ENCODE measurements around the gene RANGRF.

The RANGRF gene

GRCh38 chr17:8277317-8277716 lies 11.2 kb upstream of the RANGRF start:
- no peak overlapping the region for H3K9ac ChIP-seq (ENCODE audit: low read depth, low read length)

GRCh38 chr17:8282345-8282744 lies 6.1 kb upstream of the RANGRF start:
- H3K36me3 ChIP-seq (ENCODE audit: insufficient read depth, low read depth, low read length), result no peaks in the 10 kb centered on the region
- H3K4me3 ChIP-seq (ENCODE audit: low read length), result no peak overlapping the region

More at GRCh38 chr17:8277317-8277716, 11.2 kb upstream of the RANGRF start:
- no peaks in the 10 kb centered on the region for H3K36me3 ChIP-seq (ENCODE audit: insufficient read depth, low read depth, low read length)
- H3K9me3 ChIP-seq (ENCODE audit: insufficient read depth, low read depth, low read length), result no peaks in the 10 kb centered on the region
- H3K4me1 ChIP-seq (ENCODE audit: insufficient read depth, low read length), result no peaks in the 10 kb centered on the region
- no peak overlapping the region for H3K4me3 ChIP-seq (ENCODE audit: low read length)
- H3K27me3 ChIP-seq (ENCODE audit: insufficient read depth, low read length), result no peaks in the 10 kb centered on the region
- no peak overlapping the region for H3K27ac ChIP-seq (ENCODE audit: low read length)

GRCh38 chr17:8283356-8283755 lies 5.1 kb upstream of the RANGRF start:
- Histone ChIP-seq H3K4me3 (ENCODE audit: low read length) (no peak overlapping the region), H3K4me1 (ENCODE audit: insufficient read depth, low read length) (no peaks in the 10 kb centered on the region), H3K36me3 (ENCODE audit: insufficient read depth, low read depth, low read length) (no peaks in the 10 kb centered on the region), H3K9ac (ENCODE audit: low read depth, low read length) (no peak overlapping the region), H3K9me3 (ENCODE audit: insufficient read depth, low read depth, low read length) (no peaks in the 10 kb centered on the region), H3K27ac (ENCODE audit: low read length) (no peak overlapping the region), H3K27me3 (ENCODE audit: insufficient read depth, low read length) (no peaks in the 10 kb centered on the region)

More at GRCh38 chr17:8282345-8282744, 6.1 kb upstream of the RANGRF start:
- H3K9me3 ChIP-seq (ENCODE audit: insufficient read depth, low read depth, low read length), result no peaks in the 10 kb centered on the region
- H3K9ac ChIP-seq (ENCODE audit: low read depth, low read length), result no peak overlapping the region
- H3K4me1 ChIP-seq (ENCODE audit: insufficient read depth, low read length), result no peaks in the 10 kb centered on the region
- no peak overlapping the region for H3K27ac ChIP-seq (ENCODE audit: low read length)
- no peaks in the 10 kb centered on the region for H3K27me3 ChIP-seq (ENCODE audit: insufficient read depth, low read length)

- no peaks in the 10 kb centered on the region for H3K36me3 ChIP-seq (ENCODE audit: insufficient read depth, low read depth, low read length)
- H3K9ac ChIP-seq (ENCODE audit: low read depth, low read length), result no peak overlapping the region
- no peaks in the 10 kb centered on the region for H3K4me1 ChIP-seq (ENCODE audit: insufficient read depth, low read length)
- no peak overlapping the region for H3K27ac ChIP-seq (ENCODE audit: low read length)
- no peaks in the 10 kb centered on the region for H3K27me3 ChIP-seq (ENCODE audit: insufficient read depth, low read length)
- no peak overlapping the region for H3K4me3 ChIP-seq (ENCODE audit: low read length)
- no peaks in the 10 kb centered on the region for H3K9me3 ChIP-seq (ENCODE audit: insufficient read depth, low read depth, low read length)
Measured at GRCh38 chr17:8284126-8284525, 4.3 kb upstream of the RANGRF start.

GRCh38 chr17:8285270-8286181 lies 2.9 kb upstream of the RANGRF start:
- no peak overlapping the region for H3K4me3 ChIP-seq (ENCODE audit: low read length)
- H3K36me3 ChIP-seq (ENCODE audit: insufficient read depth, low read depth, low read length), result no peaks in the 10 kb centered on the region
- no peaks in the 10 kb centered on the region for H3K9me3 ChIP-seq (ENCODE audit: insufficient read depth, low read depth, low read length)
- H3K27ac ChIP-seq (ENCODE audit: low read length), result no peak overlapping the region
- H3K27me3 ChIP-seq (ENCODE audit: insufficient read depth, low read length), result no peaks in the 10 kb centered on the region
- H3K9ac ChIP-seq (ENCODE audit: low read depth, low read length), result no peak overlapping the region
- H3K4me1 ChIP-seq (ENCODE audit: insufficient read depth, low read length), result no peaks in the 10 kb centered on the region

- Histone ChIP-seq H3K4me1 (ENCODE audit: insufficient read depth, low read length) (no peaks in the 10 kb centered on the region), H3K27me3 (ENCODE audit: insufficient read depth, low read length) (no peaks in the 10 kb centered on the region), H3K4me3 (ENCODE audit: low read length) (peak overlapping the region; percentile 93), H3K9me3 (ENCODE audit: insufficient read depth, low read depth, low read length) (no peaks in the 10 kb centered on the region), H3K36me3 (ENCODE audit: insufficient read depth, low read depth, low read length) (no peaks in the 10 kb centered on the region), H3K9ac (ENCODE audit: low read depth, low read length) (peak overlapping the region; percentile 91; the same call in 1 of the 2 replicates), H3K27ac (ENCODE audit: low read length) (no peak overlapping the region)
Measured at GRCh38 chr17:8287651-8288335, 677 bp upstream of the RANGRF start.

- H3K27ac ChIP-seq (ENCODE audit: low read length), result no peak overlapping the region
- no peaks in the 10 kb centered on the region for H3K9me3 ChIP-seq (ENCODE audit: insufficient read depth, low read depth, low read length)
- H3K27me3 ChIP-seq (ENCODE audit: insufficient read depth, low read length), result no peaks in the 10 kb centered on the region
- peak overlapping the region; percentile 93 for H3K4me3 ChIP-seq (ENCODE audit: low read length)
- H3K36me3 ChIP-seq (ENCODE audit: insufficient read depth, low read depth, low read length), result no peaks in the 10 kb centered on the region
- peak overlapping the region; percentile 91; the same call in 1 of the 2 replicates for H3K9ac ChIP-seq (ENCODE audit: low read depth, low read length)
- no peaks in the 10 kb centered on the region for H3K4me1 ChIP-seq (ENCODE audit: insufficient read depth, low read length)
Measured at GRCh38 chr17:8289103-8289397, 580 bp downstream of the RANGRF start.

- Histone ChIP-seq H3K4me3 (ENCODE audit: low read length) (no peak overlapping the region), H3K27ac (ENCODE audit: low read length) (no peak overlapping the region), H3K27me3 (ENCODE audit: insufficient read depth, low read length) (no peaks in the 10 kb centered on the region), H3K9ac (ENCODE audit: low read depth, low read length) (no peak overlapping the region), H3K4me1 (ENCODE audit: insufficient read depth, low read length) (peaks cover 3% of the 10 kb centered on the region), H3K36me3 (ENCODE audit: insufficient read depth, low read depth, low read length) (no peaks in the 10 kb centered on the region), H3K9me3 (ENCODE audit: insufficient read depth, low read depth, low read length) (no peaks in the 10 kb centered on the region)
Measured at GRCh38 chr17:8290043-8290442, 1.6 kb downstream of the RANGRF start.

- Histone ChIP-seq H3K4me1 (ENCODE audit: insufficient read depth, low read length) (peaks cover 3% of the 10 kb centered on the region), H3K27me3 (ENCODE audit: insufficient read depth, low read length) (no peaks in the 10 kb centered on the region), H3K27ac (ENCODE audit: low read length) (no peak overlapping the region), H3K9me3 (ENCODE audit: insufficient read depth, low read depth, low read length) (no peaks in the 10 kb centered on the region), H3K4me3 (ENCODE audit: low read length) (no peak overlapping the region), H3K9ac (ENCODE audit: low read depth, low read length) (no peak overlapping the region), H3K36me3 (ENCODE audit: insufficient read depth, low read depth, low read length) (no peaks in the 10 kb centered on the region)
Measured at GRCh38 chr17:8292639-8293395, 4.3 kb downstream of the RANGRF start.

GRCh38 chr17:8294361-8294760 lies 5.9 kb downstream of the RANGRF start:
- Histone ChIP-seq H3K27me3 (ENCODE audit: insufficient read depth, low read length) (no peaks in the 10 kb centered on the region), H3K27ac (ENCODE audit: low read length) (no peak overlapping the region), H3K4me3 (ENCODE audit: low read length) (0 out of 2 replicates have a peak overlapping the region, but pooled peaks have one; percentile 67), H3K4me1 (ENCODE audit: insufficient read depth, low read length) (peaks cover 3% of the 10 kb centered on the region), H3K9ac (ENCODE audit: low read depth, low read length) (peak overlapping the region; percentile 43; the same call in 1 of the 2 replicates), H3K9me3 (ENCODE audit: insufficient read depth, low read depth, low read length) (no peaks in the 10 kb centered on the region), H3K36me3 (ENCODE audit: insufficient read depth, low read depth, low read length) (no peaks in the 10 kb centered on the region)

- Histone ChIP-seq H3K4me3 (ENCODE audit: low read length) (peak overlapping the region; percentile 67), H3K27ac (ENCODE audit: low read length) (no peak overlapping the region)
Measured at GRCh38 chr17:8294814-8295316, 6.4 kb downstream of the RANGRF start.

More at GRCh38 chr17:8294814-8295316, 6.4 kb downstream of the RANGRF start:
- Histone ChIP-seq H3K9me3 (ENCODE audit: insufficient read depth, low read depth, low read length) (no peaks in the 10 kb centered on the region), H3K36me3 (ENCODE audit: insufficient read depth, low read depth, low read length) (no peaks in the 10 kb centered on the region), H3K9ac (ENCODE audit: low read depth, low read length) (peak overlapping the region; percentile 43; the same call in 1 of the 2 replicates), H3K27me3 (ENCODE audit: insufficient read depth, low read length) (no peaks in the 10 kb centered on the region), H3K4me1 (ENCODE audit: insufficient read depth, low read length) (peaks cover 3% of the 10 kb centered on the region)
